ENCODE measurements around the gene UGT1A8.

GRCh38 chr2:233803994-233804393, 186.6 kb downstream of the UGT1A8 start:
- TF ChIP-seq KDM1A (IDR thresholded peaks at IDR 0.05; ENCODE audit: low read depth) (no peak), EP300 (IDR thresholded peaks at IDR 0.05) (no peak), RNF2 (IDR thresholded peaks at IDR 0.05; ENCODE audit: borderline replicate concordance, low read depth) (no peak), RFX5 (IDR thresholded peaks at IDR 0.05) (no peak)
- TF ChIP-seq, protein P1, sequence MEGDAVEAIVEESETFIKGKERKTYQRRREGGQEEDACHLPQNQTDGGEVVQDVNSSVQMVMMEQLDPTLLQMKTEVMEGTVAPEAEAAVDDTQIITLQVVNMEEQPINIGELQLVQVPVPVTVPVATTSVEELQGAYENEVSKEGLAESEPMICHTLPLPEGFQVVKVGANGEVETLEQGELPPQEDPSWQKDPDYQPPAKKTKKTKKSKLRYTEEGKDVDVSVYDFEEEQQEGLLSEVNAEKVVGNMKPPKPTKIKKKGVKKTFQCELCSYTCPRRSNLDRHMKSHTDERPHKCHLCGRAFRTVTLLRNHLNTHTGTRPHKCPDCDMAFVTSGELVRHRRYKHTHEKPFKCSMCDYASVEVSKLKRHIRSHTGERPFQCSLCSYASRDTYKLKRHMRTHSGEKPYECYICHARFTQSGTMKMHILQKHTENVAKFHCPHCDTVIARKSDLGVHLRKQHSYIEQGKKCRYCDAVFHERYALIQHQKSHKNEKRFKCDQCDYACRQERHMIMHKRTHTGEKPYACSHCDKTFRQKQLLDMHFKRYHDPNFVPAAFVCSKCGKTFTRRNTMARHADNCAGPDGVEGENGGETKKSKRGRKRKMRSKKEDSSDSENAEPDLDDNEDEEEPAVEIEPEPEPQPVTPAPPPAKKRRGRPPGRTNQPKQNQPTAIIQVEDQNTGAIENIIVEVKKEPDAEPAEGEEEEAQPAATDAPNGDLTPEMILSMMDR (IDR thresholded peaks at IDR 0.05): no peak

Measured in A549 (cell line).